ENCODE data around the gene IQCK. TPM values are rescaled to one million over a fixed set of nuclear protein-coding genes. Genes with fewer than 3 reads are reported as not detected.
A peak's percentile ranks its signal among the peaks of the same experiment; 100 is the strongest.

Gene IQCK
- total and polyA plus RNA-seq, 11 donors: 5.6 to 17.4 (median 9.0) TPM

DNA sequence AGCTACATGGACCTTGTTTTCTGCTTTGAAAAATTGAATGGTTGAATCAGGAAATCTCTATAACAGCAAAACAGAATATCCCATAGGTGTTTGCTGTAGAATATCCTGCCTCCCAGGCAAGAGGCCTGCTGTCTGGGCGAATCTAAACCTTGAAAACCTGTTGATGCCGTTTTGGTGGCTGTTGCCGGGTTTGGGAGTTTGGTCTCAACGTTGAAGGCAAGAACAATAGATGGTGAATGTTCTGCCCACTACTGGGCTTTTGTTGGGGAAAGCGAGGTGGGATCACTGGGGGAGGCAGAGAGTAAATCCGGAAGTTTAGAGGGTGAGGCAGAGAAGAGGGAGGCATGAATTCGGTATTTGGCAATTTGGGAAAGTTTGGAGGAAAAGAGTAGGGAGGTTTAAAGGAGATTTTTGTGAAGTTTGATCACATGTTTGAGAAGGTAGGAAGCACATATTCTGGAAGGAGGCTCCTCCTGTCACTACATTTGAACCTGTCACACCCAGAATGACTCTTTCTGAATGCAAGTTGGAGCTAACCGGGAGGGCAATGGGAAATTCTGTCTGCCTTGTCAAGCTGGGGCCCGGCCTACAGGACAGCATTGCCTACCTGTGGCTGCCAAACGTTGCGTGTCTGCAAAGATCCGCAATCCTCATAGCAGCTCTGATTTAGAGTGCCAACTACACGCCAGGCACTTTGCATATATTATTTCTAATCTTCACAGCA is 120.1 kb downstream of the IQCK start:
- H3K4me1 ChIP-seq: peaks cover 0 to 40% (median 11%) of the 10 kb centered on the region in 12 donors
- TF ChIP-seq, protein P1, sequence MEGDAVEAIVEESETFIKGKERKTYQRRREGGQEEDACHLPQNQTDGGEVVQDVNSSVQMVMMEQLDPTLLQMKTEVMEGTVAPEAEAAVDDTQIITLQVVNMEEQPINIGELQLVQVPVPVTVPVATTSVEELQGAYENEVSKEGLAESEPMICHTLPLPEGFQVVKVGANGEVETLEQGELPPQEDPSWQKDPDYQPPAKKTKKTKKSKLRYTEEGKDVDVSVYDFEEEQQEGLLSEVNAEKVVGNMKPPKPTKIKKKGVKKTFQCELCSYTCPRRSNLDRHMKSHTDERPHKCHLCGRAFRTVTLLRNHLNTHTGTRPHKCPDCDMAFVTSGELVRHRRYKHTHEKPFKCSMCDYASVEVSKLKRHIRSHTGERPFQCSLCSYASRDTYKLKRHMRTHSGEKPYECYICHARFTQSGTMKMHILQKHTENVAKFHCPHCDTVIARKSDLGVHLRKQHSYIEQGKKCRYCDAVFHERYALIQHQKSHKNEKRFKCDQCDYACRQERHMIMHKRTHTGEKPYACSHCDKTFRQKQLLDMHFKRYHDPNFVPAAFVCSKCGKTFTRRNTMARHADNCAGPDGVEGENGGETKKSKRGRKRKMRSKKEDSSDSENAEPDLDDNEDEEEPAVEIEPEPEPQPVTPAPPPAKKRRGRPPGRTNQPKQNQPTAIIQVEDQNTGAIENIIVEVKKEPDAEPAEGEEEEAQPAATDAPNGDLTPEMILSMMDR (IDR thresholded peaks at IDR 0.05): no peak
- no peak for TF ChIP-seq POLR2A (IDR thresholded peaks at IDR 0.05)
- 70 to 82% (median 77%) methylated on average over 13 of the region's 13 CpGs for WGBS, 4 donors
- DNase-seq (no peak), ATAC-seq (no peak)
- peak overlapping the region in 9 of 12 donors; percentile 7 to 84 (median 42) for H3K27ac ChIP-seq
- intact Hi-C loops (cut with DNase I): loop anchor here in 1 of 10 donors (5.0 kb wide), 1 partner anchor 49 kb away; no protein-coding TSS in a partner anchor
- no peak overlapping the region for H3K4me3 ChIP-seq
- H3K27me3 ChIP-seq: no peaks in the 10 kb centered on the region
- H3K36me3 ChIP-seq: no peaks in the 10 kb centered on the region
- no peaks in the 10 kb centered on the region for H3K9me3 ChIP-seq

DNA sequence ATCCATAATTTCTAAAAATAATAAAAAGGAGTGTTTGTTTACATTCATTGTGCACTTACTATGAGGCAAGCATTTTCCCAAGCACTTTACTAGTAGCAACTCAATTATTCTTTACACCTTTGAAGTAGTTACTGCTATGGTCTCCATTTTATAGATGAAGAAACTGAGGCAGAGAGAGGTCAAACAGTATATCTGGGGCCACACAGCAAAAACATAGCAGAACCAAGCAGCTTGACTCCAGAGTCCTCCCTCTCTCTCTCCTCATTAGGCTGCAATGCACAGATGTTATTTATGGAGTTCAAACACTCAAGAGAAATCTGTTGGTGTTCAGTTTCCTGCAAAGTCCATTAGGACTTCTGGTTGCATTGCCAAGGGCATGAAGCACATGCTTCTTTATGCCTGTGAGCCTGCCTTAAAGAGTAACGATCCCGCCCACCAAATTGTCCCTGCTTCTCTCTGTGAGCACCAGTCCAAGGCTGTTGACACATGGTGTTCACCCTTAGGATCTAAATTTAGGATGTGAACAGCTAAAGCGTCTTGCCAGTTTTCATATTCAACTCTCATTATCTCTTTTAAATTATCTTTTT is 122.5 kb downstream of the IQCK start:
- Histone ChIP-seq H3K27ac (peak overlapping the region; percentile 47 to 89 (median 79)), H3K4me1 (peaks cover 0 to 40% (median 11%) of the 10 kb centered on the region in 12 donors), H3K4me3 (no peak overlapping the region), H3K36me3 (no peaks in the 10 kb centered on the region), H3K9me3 (no peaks in the 10 kb centered on the region), H3K27me3 (no peaks in the 10 kb centered on the region)
- WGBS, 4 donors: 13 to 21% (median 16%) methylated on average over 3 of the region's 3 CpGs
- intact Hi-C loops (cut with DNase I): loop anchor here in 2 of 10 donors (5.0 kb wide), 2 partner anchors 37 to 42 kb away; partner anchors contain the start of gene GPRC5B (in 1 of the 2)
- peak in 4 of 5 donors; percentile 62 to 84 (median 75) for DNase-seq
- peak; percentile 95 to 96 (median 96) for ATAC-seq
- TF ChIP-seq, protein P1 (IDR thresholded peaks at IDR 0.05): no peak
- no peak for TF ChIP-seq POLR2A (IDR thresholded peaks at IDR 0.05)

DNA sequence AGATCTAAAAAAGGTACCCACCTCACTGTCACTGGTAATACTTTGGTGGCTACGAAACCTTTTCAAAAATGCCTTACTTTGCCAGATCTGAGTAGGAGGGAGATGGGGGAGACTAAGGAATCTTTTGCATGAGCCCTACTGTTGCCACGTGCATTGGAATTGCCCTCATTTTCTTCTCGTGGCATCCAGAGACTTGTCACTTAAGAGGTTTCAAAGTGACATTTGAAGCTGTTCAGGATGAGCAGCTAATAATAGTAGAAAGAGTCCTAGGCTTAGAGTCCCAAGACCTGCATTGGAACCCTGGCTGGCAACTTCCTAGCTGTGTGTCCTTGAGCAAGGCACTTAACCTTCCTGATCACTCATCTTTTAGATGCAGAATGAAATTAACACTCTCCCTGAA is 123.1 kb downstream of the IQCK start:
- H3K4me3 ChIP-seq: no peak overlapping the region
- peak; percentile 78 to 86 (median 82) for ATAC-seq

More for the DNA sequence above, 123.1 kb downstream of the IQCK start:
- intact Hi-C loops (cut with DNase I): loop anchor here in 2 of 10 donors (5.0 kb wide), 2 partner anchors 36 to 41 kb away; partner anchors contain the start of gene GPRC5B (in 1 of the 2)
- DNase-seq: peak in 1 of 5 donors; percentile 34
- H3K36me3 ChIP-seq: no peaks in the 10 kb centered on the region
- no peaks in the 10 kb centered on the region for H3K9me3 ChIP-seq
- H3K27ac ChIP-seq: peak overlapping the region; percentile 47 to 89 (median 78)
- TF ChIP-seq, protein P1 (IDR thresholded peaks at IDR 0.05): no peak
- no peak for TF ChIP-seq POLR2A (IDR thresholded peaks at IDR 0.05)
- no peaks in the 10 kb centered on the region for H3K27me3 ChIP-seq
- WGBS, 4 donors: 45 to 59% (median 47%) methylated on average over 3 of the region's 3 CpGs
- H3K4me1 ChIP-seq: peaks cover 0 to 37% (median 10%) of the 10 kb centered on the region in 12 donors

Data from heart left ventricle (tissue), 16 donors.